DOHH2 (cell line): ENCODE measurements around the gene COPA.

ENCODE experiments used
- H3F3A ChIP-seq: fragments of 200-600 bp; sonication (generic), shearing (Covaris generic); 2 replicates; pipeline ENCODE4 v1.6.0; 2016; ENCODE audit warnings: antibody characterized with exemption, mild to moderate bottlenecking; ENCODE audit not compliant: control insufficient read depth, insufficient read depth
- H3K27ac ChIP-seq: fragments of 200-600 bp; sonication (generic); 2 replicates; pipeline ENCODE4 v1.5.1; 2014; ENCODE audit warnings: low read depth, mild to moderate bottlenecking, low read length, moderate library complexity
- H3K27me3 ChIP-seq: fragments of 200-600 bp; sonication (generic); 2 replicates; pipeline ENCODE4 v1.6.1; 2014; ENCODE audit warnings: mild to moderate bottlenecking, low read length, mixed read lengths; ENCODE audit not compliant: control insufficient read depth
- H3K36me3 ChIP-seq: fragments of 200-600 bp; sonication (generic); 2 replicates; pipeline ENCODE4 v1.6.1; 2014; ENCODE audit warnings: mild to moderate bottlenecking, low read length, moderate library complexity, mixed read lengths; ENCODE audit not compliant: control insufficient read depth
- H3K4me1 ChIP-seq: fragments of 200-600 bp; sonication (generic); 2 replicates; pipeline ENCODE4 v1.6.1; 2014; ENCODE audit warnings: mild to moderate bottlenecking, low read length, mixed read lengths; ENCODE audit not compliant: control insufficient read depth
- H3K4me2 ChIP-seq: fragments of 200-600 bp; sonication (generic); 2 replicates; pipeline ENCODE4 v1.6.0; 2014; ENCODE audit warnings: mild to moderate bottlenecking, low read length, moderate library complexity
- H3K4me3 ChIP-seq: fragments of 200-600 bp; sonication (generic); 2 replicates; pipeline ENCODE4 v1.5.1; 2014; ENCODE audit warnings: mild to moderate bottlenecking, low read length, mixed read lengths
- H3K79me2 ChIP-seq: fragments of 200-600 bp; sonication (generic); 2 replicates; pipeline ENCODE4 v1.6.1; 2014; ENCODE audit warnings: mild to moderate bottlenecking, low read length, mixed read lengths; ENCODE audit not compliant: control insufficient read depth
- H3K9me2 ChIP-seq: fragments of 200-600 bp; sonication (generic); replicated peaks from 2 replicates; pipeline ENCODE4 v1.6.1; 2014; ENCODE audit warnings: mild to moderate bottlenecking, low read length, mixed read lengths; ENCODE audit not compliant: control insufficient read depth
- H3K9me3 ChIP-seq: fragments of 200-600 bp; sonication (generic); 2 replicates; pipeline ENCODE4 v1.6.1; 2014; ENCODE audit warnings: antibody characterized with exemption, low read length, mixed read lengths; ENCODE audit not compliant: control insufficient read depth, insufficient read depth
- H4K20me1 ChIP-seq: fragments of 200-600 bp; sonication (generic); 2 replicates; pipeline ENCODE4 v1.6.0; 2014; ENCODE audit warnings: low read depth, mild to moderate bottlenecking, antibody characterized with exemption, low read length, moderate library complexity; ENCODE audit not compliant: control insufficient read depth, insufficient read depth
- CTCF ChIP-seq: fragments of 200-600 bp; sonication (generic); IDR thresholded peaks from one replicate; pipeline ENCODE4 v1.5.1; 2014; ENCODE audit warnings: antibody characterized with exemption, mild to moderate bottlenecking, low read depth, low read length; ENCODE audit not compliant: poor library complexity, severe bottlenecking
- EZH2phosphoT487 ChIP-seq: fragments of 200-600 bp; sonication (generic); IDR thresholded peaks from 2 replicates; pipeline ENCODE4 v1.6.1; 2017; ENCODE audit warnings: borderline replicate concordance, mild to moderate bottlenecking, antibody characterized with exemption, low read length, moderate library complexity, mixed read lengths

Gene COPA

GRCh38 chr1:160370561-160371345, 27.7 kb upstream of the COPA start:
- no peaks in the 10 kb centered on the region for H3K36me3 ChIP-seq
- H3K9me3 ChIP-seq: no peaks in the 10 kb centered on the region
- H3K79me2 ChIP-seq: no peaks in the 10 kb centered on the region
- peaks cover 8% of the 10 kb centered on the region for H3K4me1 ChIP-seq
- H3K4me3 ChIP-seq: no peak overlapping the region
- H3K27ac ChIP-seq: no peak overlapping the region
- peaks cover 20% of the 10 kb centered on the region for H3K27me3 ChIP-seq
- no peaks in the 10 kb centered on the region for H3F3A ChIP-seq
- no peaks in the 10 kb centered on the region for H4K20me1 ChIP-seq
- no peak overlapping the region for H3K4me2 ChIP-seq
- H3K9me2 ChIP-seq: no peaks in the 10 kb centered on the region
- no peak for TF ChIP-seq CTCF
- TF ChIP-seq EZH2phosphoT487: no peak

GRCh38 chr1:160369087-160369486, 26.0 kb upstream of the COPA start:
- Histone ChIP-seq H3K36me3 (no peaks in the 10 kb centered on the region), H4K20me1 (no peaks in the 10 kb centered on the region), H3K4me2 (no peak overlapping the region), H3K27ac (no peak overlapping the region), H3K79me2 (no peaks in the 10 kb centered on the region), H3K9me2 (no peaks in the 10 kb centered on the region), H3K9me3 (no peaks in the 10 kb centered on the region), H3F3A (no peaks in the 10 kb centered on the region), H3K4me3 (no peak overlapping the region), H3K27me3 (peaks cover 20% of the 10 kb centered on the region), H3K4me1 (no peaks in the 10 kb centered on the region)
- TF ChIP-seq CTCF (no peak), EZH2phosphoT487 (no peak)

- no peak overlapping the region for H3K4me3 ChIP-seq
- no peak for TF ChIP-seq EZH2phosphoT487
- no peak for TF ChIP-seq CTCF
Observed at GRCh38 chr1:160367934-160368923, 25.2 kb upstream of the COPA start.

More at GRCh38 chr1:160367934-160368923, 25.2 kb upstream of the COPA start:
- Histone ChIP-seq H3K27me3 (peaks cover 20% of the 10 kb centered on the region), H3F3A (no peaks in the 10 kb centered on the region), H3K9me3 (no peaks in the 10 kb centered on the region), H3K9me2 (no peaks in the 10 kb centered on the region), H3K27ac (no peak overlapping the region), H3K79me2 (no peaks in the 10 kb centered on the region), H3K4me1 (no peaks in the 10 kb centered on the region), H3K36me3 (no peaks in the 10 kb centered on the region), H4K20me1 (no peaks in the 10 kb centered on the region), H3K4me2 (no peak overlapping the region)
